ENCODE data around the gene SCAMP2.

DNA sequence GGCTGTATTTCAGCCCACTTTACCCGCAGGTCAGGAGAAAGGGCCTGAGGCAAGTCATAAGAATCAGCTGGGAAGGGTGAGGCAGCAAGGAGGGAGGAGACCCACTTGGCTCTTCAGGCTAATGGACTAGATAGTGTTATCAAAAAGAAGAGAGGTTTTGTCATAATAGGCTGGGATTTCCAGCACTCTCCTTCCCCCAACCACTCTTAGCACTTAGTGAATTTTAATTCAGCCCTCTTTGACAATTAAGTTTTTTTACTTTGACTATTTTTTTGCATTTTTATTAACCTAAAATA lies 17.4 kb upstream of the SCAMP2 start:
- no peak for TF ChIP-seq POLR2AphosphoS5 (IDR thresholded peaks at IDR 0.05)
- TF ChIP-seq, protein P1, sequence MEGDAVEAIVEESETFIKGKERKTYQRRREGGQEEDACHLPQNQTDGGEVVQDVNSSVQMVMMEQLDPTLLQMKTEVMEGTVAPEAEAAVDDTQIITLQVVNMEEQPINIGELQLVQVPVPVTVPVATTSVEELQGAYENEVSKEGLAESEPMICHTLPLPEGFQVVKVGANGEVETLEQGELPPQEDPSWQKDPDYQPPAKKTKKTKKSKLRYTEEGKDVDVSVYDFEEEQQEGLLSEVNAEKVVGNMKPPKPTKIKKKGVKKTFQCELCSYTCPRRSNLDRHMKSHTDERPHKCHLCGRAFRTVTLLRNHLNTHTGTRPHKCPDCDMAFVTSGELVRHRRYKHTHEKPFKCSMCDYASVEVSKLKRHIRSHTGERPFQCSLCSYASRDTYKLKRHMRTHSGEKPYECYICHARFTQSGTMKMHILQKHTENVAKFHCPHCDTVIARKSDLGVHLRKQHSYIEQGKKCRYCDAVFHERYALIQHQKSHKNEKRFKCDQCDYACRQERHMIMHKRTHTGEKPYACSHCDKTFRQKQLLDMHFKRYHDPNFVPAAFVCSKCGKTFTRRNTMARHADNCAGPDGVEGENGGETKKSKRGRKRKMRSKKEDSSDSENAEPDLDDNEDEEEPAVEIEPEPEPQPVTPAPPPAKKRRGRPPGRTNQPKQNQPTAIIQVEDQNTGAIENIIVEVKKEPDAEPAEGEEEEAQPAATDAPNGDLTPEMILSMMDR (IDR thresholded peaks at IDR 0.05; ENCODE audit: poor library complexity, severe bottlenecking), result no peak
- TF ChIP-seq TAF1 (IDR thresholded peaks at IDR 0.05; ENCODE audit: low read depth), result no peak
- TF ChIP-seq EZH2 (IDR thresholded peaks at IDR 0.05; ENCODE audit: borderline replicate concordance, insufficient read depth, low read length, poor library complexity, severe bottlenecking), result no peak
- no peak for TF ChIP-seq SMC3 (conservative IDR thresholded peaks at IDR 0.05; ENCODE audit: poor library complexity)
- no peak for TF ChIP-seq MXI1 (conservative IDR thresholded peaks at IDR 0.05; ENCODE audit: poor library complexity, severe bottlenecking)
- TF ChIP-seq, protein P2, sequence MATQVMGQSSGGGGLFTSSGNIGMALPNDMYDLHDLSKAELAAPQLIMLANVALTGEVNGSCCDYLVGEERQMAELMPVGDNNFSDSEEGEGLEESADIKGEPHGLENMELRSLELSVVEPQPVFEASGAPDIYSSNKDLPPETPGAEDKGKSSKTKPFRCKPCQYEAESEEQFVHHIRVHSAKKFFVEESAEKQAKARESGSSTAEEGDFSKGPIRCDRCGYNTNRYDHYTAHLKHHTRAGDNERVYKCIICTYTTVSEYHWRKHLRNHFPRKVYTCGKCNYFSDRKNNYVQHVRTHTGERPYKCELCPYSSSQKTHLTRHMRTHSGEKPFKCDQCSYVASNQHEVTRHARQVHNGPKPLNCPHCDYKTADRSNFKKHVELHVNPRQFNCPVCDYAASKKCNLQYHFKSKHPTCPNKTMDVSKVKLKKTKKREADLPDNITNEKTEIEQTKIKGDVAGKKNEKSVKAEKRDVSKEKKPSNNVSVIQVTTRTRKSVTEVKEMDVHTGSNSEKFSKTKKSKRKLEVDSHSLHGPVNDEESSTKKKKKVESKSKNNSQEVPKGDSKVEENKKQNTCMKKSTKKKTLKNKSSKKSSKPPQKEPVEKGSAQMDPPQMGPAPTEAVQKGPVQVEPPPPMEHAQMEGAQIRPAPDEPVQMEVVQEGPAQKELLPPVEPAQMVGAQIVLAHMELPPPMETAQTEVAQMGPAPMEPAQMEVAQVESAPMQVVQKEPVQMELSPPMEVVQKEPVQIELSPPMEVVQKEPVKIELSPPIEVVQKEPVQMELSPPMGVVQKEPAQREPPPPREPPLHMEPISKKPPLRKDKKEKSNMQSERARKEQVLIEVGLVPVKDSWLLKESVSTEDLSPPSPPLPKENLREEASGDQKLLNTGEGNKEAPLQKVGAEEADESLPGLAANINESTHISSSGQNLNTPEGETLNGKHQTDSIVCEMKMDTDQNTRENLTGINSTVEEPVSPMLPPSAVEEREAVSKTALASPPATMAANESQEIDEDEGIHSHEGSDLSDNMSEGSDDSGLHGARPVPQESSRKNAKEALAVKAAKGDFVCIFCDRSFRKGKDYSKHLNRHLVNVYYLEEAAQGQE (IDR thresholded peaks at IDR 0.05; ENCODE audit: borderline replicate concordance), result no peak
